GM15510 (cell line): ENCODE data around the gene GIMAP4.

Experiments used
- POLR2A ChIP-seq: IDR thresholded peaks from 3 replicates; pipeline ENCODE4 v1.6.1; 2011; ENCODE audit warnings: borderline replicate concordance; ENCODE audit not compliant: insufficient read length; ENCODE audit errors: extremely low read depth

The GIMAP4 gene

GRCh38 chr7:150569245-150569955 lies 2.2 kb downstream of the GIMAP4 start:
- no peak for TF ChIP-seq POLR2A

DNA sequence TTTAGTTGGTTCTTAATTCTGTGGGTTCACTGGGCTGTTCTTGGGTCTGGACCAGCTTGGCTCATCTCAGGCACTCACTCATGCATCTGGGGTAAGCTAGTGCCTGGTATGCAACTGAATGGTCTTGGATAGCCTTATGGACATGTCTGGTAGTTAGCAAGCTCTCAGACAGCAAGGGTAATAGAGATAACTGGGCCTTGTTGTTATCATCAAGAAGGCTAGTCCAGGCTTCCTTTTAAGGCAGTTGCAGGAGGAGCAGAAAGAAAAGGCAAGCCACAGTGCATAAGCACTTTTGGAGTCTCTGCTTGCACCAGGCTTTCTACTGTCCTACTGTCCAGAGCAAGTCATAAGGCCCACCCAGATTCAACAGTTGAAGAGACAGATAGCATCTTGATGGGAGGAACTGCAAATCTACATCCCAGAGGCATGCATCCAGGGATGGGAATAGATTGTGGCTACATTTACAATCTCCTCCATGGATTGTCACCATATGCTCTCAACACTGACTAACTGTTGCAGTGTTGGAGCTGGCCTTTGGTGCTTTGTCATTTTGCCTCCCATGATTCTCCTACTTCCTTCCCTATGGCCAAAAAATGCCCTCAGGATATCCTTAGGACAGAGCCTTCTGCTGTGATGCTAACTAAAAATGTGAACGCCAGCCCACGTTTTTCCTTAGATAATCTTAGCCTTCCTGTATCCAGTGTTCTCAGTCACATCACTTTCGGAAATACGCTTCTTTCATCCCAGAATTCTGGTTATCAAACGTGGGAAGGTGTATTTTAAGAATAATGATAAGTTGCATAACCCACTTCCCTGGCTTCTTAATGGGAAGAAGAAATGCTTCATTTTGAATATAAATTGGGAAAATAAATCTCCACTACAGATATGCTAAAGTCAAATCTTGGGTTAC lies 3.6 kb downstream of the GIMAP4 start:
- TF ChIP-seq POLR2A: no peak

- no peak for TF ChIP-seq POLR2A
These were observed 5.3 kb downstream of the GIMAP4 start for GRCh38 chr7:150572496-150572895.

GRCh38 chr7:150580638-150581394 lies 13.6 kb downstream of the GIMAP4 start:
- no peak for TF ChIP-seq POLR2A

DNA sequence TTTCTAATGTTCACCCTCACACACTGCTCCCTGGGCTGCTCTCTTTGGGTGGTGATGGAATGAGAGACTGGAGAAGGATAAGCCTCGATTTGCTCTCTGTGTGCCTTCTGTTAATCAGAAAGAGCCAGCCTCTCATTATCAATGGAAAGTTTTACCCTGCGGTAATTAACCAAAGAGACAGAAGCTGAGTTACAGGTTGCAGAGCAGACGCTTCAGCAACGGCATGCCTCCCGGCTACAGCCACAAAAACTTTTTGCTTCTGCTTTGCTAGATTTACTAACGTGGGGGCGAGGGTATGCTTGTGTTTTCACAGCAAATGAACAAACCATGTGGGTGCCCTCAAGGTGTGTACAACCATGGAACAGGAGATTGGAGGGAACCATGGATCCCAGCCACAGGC lies 18.0 kb downstream of the GIMAP4 start:
- no peak for TF ChIP-seq POLR2A

DNA sequence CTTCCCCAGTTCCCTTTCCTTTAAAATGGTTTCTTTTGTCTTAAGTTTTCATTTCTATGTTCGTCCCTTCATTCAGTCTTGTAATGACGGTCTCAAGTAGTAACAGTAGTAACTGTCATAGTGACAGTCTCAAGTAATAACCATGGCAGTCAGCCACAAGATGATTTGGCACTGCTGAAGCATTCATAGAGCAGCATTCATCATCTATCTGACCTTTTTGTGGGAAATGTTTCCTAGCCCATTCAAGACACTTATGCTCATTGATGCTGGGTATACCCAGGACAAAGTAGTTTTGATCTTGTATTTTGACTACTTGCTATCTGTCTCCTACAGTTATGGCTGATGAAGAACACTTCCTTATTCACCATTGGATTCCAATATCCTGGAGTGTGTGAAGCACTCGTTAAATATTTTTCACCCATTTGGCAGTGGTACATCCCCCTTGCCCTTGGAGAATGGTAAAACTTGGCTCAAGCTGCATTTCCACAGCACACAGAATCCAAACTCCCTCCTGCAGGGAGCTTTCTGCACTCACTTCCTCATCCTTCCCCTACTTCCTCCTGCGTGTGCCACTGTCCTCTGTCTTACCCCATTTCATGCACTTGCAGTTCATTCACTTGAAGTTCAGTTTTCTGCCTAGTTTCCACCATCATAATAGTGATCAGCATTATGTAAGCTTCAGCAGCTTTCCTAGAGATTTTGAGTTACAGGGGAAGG lies 19.0 kb downstream of the GIMAP4 start:
- TF ChIP-seq POLR2A: no peak

GRCh38 chr7:150586785-150587152 lies 19.6 kb downstream of the GIMAP4 start:
- TF ChIP-seq POLR2A: no peak

- no peak for TF ChIP-seq POLR2A
These were observed 20.4 kb downstream of the GIMAP4 start for GRCh38 chr7:150587551-150587950.

GRCh38 chr7:150594805-150595204 lies 27.6 kb downstream of the GIMAP4 start:
- no peak for TF ChIP-seq POLR2A

DNA sequence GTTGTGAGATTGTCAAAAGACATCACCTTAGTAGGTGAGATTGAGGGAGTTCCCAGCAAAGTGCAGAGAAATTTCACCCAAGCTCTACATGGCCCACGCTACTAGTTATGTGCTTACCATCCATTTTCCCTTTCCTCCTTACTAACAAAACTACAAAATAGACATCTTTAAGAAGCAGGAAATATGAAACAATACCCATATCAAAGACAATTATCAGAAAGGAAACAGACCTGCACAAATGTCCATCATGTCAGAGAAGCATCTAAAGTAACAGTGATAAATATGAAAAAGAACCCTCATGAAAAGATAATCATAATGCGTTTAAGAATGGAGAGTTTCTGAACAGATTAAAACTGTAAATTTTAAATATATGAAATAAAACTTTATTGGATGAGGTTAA lies 28.2 kb downstream of the GIMAP4 start:
- TF ChIP-seq POLR2A: no peak

- no peak for TF ChIP-seq POLR2A
These were observed 43.0 kb downstream of the GIMAP4 start for GRCh38 chr7:150610233-150610632.

DNA sequence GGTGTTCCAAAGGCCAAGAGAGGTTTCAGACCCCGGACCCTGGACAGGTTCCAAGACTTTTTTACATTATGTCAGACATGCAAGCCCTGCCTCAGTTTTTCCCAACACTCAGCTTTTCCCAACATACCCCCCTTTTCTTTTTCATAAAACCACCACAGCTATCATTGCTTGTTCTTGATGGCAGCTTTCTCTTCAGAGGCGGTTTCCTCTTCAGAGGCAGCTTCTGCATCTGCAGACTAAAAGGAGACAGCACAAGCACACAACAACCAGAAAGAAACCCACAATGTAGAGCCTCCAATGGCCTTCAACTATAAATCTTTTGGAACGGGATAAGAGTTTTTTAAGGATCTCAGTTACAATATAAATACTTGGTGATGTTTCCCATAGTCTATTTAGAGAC lies 45.7 kb downstream of the GIMAP4 start:
- no peak for TF ChIP-seq POLR2A

- no peak for TF ChIP-seq POLR2A
These were observed 46.7 kb downstream of the GIMAP4 start for GRCh38 chr7:150613880-150614279.

DNA sequence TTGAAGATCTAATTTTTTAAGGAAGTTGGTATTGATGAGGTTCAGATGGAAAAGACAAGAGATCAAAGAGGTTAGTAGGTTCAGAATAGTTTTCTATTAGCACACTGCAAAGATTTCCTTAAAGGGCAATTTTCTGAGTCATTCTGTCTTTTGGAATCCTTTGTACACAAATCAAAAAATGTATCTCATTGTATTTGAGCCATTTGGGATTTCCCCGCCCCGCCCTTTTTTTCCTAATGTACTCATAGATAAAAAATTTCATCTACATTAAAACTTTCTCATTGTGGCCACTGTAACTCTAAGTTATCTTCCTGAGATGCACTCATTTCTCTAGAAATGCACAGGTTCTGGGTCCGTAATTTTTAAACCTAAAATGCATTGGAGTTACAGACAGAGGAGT lies 52.9 kb downstream of the GIMAP4 start:
- no peak for TF ChIP-seq POLR2A
